ENCODE measurements around the gene SLC35E2B.
A peak's percentile ranks its signal among the peaks of the same experiment; 100 is the strongest.
"Not testable (repeated sequence)": the region's sequence is repeated elsewhere in the genome, so short reads cannot be mapped to it uniquely, and the experiment has no call there.

SLC35E2B gene

GRCh38 chr1:1672181-1672965 is 20.2 kb downstream of the SLC35E2B start:
- DNase-seq = no peak

GRCh38 chr1:1671365-1672119 is 21.1 kb downstream of the SLC35E2B start:
- no peak for DNase-seq

GRCh38 chr1:1670866-1671265 is 21.7 kb downstream of the SLC35E2B start:
- no peak for DNase-seq

- DNase-seq = no peak
Observed at GRCh38 chr1:1669468-1670440, 22.8 kb downstream of the SLC35E2B start.

GRCh38 chr1:1666526-1666925 is 26.1 kb downstream of the SLC35E2B start:
- DNase-seq = no peak

- DNase-seq = peak in 1 of 4 experiments; percentile 12
Observed at GRCh38 chr1:1665815-1666251, 26.8 kb downstream of the SLC35E2B start.

GRCh38 chr1:1664941-1665814 is 27.4 kb downstream of the SLC35E2B start:
- no peak for DNase-seq

GRCh38 chr1:1664318-1664717 is 28.3 kb downstream of the SLC35E2B start:
- DNase-seq = not testable (repeated sequence)

- not testable (repeated sequence) for DNase-seq
Observed at GRCh38 chr1:1662830-1663560, 29.6 kb downstream of the SLC35E2B start.

GRCh38 chr1:1662392-1662791 is 30.2 kb downstream of the SLC35E2B start:
- not testable (repeated sequence) for DNase-seq

- DNase-seq = peak; percentile 81 to 99 (median 94)
Observed at GRCh38 chr1:1658583-1659549, 33.7 kb downstream of the SLC35E2B start, which contains the start of gene CDK11B. CDK11B (minus strand) TSS chr1:1659004; CDS start chr1:1657485, 1,519 bp downstream.

- not testable (repeated sequence) for DNase-seq
Observed at GRCh38 chr1:1648265-1648664, 44.3 kb downstream of the SLC35E2B start.

GRCh38 chr1:1647567-1648241 is 44.9 kb downstream of the SLC35E2B start:
- DNase-seq = not testable (repeated sequence)

- DNase-seq = not testable (repeated sequence)
Observed at GRCh38 chr1:1646326-1646725, 46.3 kb downstream of the SLC35E2B start.

- DNase-seq = not testable (repeated sequence)
Observed at GRCh38 chr1:1640711-1641461, 51.7 kb downstream of the SLC35E2B start.

- DNase-seq = not testable (repeated sequence)
Observed at GRCh38 chr1:1640081-1640480, 52.5 kb downstream of the SLC35E2B start.

GRCh38 chr1:1639368-1639767 is 53.2 kb downstream of the SLC35E2B start:
- DNase-seq = not testable (repeated sequence)

GRCh38 chr1:1638528-1638927 is 54.1 kb downstream of the SLC35E2B start:
- not testable (repeated sequence) for DNase-seq

Data from activated naive CD4-positive, alpha-beta T cell (primary cell).